GM21515 (cell line): ENCODE measurements around the gene RPS28.
A peak's percentile ranks its signal among the peaks of the same experiment; 100 is the strongest.
"Not testable (repeated sequence)": the region's sequence is repeated elsewhere in the genome, so short reads cannot be mapped to it uniquely, and the experiment has no call there.

ENCODE experiments used
- ATAC-seq: cut with Tn5 transposase; IDR thresholded peaks from one replicate; pipeline ENCODE4 v1.9.1; 2021; ENCODE audit not compliant: unreplicated experiment

RPS28 gene

DNA sequence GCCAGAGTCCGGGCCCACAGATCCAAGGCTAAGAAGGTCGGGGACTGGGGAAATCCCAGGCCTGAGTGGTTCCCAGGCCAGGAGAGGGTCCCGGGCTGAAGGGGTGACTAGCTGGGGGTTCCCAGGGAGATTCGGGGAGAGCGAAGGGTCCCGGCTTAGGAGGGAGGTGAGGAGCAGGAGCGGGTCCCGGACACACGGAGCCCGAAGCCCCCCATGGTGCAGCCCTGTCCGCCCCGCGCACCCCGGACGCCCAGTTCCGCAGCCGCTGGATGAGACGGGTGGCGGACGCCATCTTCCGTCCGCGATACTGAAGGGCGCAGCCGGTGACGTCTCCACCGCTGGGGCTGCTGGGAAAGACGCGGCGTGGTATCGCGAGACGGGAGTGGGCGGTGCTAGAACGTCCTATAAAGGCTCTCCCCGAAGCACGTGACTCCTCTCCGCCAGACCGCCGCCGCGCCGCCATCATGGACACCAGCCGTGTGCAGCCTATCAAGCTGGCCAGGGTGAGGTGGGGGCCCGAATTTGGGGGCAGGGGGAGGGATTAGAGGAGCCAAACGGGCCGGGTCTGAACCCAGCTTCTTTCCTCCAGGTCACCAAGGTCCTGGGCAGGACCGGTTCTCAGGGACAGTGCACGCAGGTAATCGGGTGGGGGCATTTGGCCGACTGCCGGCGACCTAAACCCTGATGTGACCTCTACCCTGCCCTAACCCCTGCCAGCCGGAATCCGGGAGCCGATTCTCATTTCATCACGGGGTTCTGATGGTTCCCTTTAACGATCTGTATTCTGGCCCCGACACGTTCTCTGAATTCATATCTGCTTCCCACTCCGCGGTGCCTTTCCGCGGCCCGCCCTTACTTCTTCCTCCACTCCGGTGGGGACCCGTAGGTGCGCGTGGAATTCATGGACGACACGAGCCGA, at the start of gene RPS28, which contains the start of gene NDUFA7:
RPS28 (plus strand) TSS at position 430 of the 919 bp plus-strand sequence; CDS start at position 465, 35 bp downstream.
NDUFA7 (minus strand) TSS at position 309 of the 919 bp plus-strand sequence; CDS start at position 292, 17 bp downstream.
- ATAC-seq, result peak; percentile 80

DNA sequence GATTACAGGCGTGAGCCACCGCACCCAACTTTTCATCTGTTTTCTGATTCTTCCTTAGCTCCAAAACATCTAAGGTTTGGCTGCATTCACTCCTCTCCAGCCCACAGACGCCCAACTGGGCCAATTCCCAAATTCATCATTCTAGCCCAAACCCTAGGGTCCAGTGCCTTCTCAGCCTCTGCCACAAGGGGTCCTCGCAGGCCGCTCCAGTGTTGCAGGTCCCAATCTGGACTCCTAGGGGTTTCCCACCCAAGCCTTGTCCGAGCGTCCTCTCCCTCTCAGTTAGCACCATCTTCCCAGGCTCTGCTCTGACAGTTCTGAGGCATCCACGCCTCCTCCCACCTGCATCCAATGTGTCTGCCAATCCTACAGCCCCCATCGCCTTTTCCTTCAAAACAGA, 44.8 kb upstream of the RPS28 start:
- not testable (repeated sequence) for ATAC-seq

DNA sequence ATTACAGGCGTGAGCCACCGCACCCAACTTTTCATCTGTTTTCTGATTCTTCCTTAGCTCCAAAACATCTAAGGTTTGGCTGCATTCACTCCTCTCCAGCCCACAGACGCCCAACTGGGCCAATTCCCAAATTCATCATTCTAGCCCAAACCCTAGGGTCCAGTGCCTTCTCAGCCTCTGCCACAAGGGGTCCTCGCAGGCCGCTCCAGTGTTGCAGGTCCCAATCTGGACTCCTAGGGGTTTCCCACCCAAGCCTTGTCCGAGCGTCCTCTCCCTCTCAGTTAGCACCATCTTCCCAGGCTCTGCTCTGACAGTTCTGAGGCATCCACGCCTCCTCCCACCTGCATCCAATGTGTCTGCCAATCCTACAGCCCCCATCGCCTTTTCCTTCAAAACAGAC, 30.0 kb upstream of the RPS28 start:
- ATAC-seq, result not testable (repeated sequence)

GRCh38 chr19:8302357-8302691, 19.0 kb upstream of the RPS28 start:
- no peak for ATAC-seq

GRCh38 chr19:8302734-8303133, 18.6 kb upstream of the RPS28 start:
- no peak for ATAC-seq

DNA sequence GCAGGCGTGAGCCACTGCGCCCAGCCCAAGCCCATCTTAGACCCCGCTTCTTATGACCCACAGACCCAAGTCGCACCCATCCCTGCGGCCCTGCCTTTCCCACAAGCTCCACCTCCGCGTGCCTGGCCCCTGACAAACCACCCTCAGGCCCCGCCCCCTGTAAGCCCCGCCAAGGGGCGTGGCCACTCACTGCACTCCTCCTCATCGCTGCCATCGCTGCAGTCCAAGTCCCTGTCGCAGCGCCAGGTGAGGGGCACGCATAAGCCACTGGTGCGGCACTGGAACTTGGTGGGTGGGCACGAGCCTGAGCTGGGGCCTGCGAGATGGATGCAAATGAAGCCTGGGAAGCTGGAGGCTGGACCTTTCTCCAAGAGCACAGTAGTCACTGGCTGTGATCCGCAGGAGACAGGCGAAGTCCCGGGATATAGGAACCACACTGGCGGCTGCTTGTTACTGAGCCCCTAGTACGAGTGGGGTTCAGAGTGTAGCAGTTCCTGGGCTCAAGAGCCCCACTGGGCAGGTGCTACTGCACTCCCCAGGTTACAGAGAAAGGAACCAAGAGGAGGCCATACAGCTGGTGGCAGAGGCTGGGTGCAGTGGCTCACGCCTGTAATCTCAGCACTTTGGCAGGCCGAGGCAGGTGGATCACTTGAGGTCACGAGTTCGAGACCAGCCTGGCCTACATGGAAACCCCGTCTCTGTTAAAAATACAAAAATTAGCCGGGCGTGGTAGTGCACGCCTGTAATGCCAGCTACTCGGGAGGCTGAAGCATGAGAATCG, 16.3 kb upstream of the RPS28 start:
- ATAC-seq, result no peak

GRCh38 chr19:8305798-8306197, 15.5 kb upstream of the RPS28 start:
- ATAC-seq, result no peak

DNA sequence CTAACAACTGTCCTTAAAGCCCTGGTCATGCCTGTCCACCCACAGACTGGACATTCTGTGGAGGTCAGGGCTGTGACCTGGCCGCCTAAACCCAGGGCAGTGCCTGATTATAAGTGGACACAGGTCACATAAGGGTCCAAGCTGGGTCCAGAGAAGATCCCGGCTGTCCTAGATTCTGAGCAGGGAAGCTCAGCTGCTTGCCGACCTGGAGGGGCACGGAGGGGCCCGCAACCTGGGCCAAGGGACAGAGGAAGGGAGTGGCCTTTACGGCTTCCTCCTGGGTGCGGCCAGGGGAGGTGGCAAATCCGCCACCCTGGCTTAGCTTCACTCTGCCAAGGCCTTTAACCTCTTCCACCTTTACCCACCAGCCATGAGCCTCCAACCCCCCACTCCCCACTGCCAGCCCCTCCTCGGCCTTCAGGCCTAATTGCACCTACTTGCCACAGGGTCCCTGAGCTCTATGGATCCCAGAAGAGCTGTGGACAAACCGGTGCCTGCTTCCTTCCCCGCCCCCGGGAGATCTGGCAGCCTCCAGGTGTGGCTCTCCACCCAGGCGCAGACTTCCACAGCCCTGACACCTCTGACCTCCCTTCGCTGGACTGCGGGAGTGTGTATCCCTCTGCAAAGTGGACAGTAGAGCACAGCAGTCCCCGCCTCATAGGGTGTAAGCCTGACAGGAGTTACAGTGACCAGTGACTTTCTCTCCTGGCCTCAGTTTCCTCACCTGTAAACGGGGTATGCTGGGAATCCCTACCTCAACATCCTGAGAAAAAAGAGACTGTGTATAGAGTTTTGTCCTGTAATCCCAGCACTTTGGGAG, 14.9 kb upstream of the RPS28 start:
- no peak for ATAC-seq

GRCh38 chr19:8307400-8307964, 13.8 kb upstream of the RPS28 start:
- ATAC-seq, result no peak

GRCh38 chr19:8307965-8308866, 13.1 kb upstream of the RPS28 start, which contains the start of gene CD320:
Gene CD320, minus strand, starts transcription at chr19:8308358. Its CDS starts 68 bp downstream, at chr19:8308290.
- peak; percentile 81 for ATAC-seq

DNA sequence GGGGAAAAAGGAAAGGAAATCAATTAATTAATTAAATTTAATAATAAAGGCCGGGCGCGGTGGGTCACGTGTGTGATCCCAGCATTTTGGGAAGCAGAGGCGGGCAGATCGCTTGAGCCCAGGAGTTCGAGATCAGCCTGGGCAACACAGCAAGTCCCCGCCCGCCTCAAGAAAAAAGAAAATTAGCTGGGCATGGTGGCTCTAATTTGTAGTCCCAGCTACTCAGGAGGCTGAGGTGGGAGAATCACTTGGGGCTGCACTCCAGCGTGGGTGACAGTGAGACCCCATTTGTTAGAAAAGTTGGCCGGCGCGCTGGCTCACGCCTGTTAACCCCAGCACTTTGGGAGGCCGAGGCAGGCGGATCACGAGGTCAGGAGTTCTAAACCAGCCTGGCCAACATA, 12.4 kb upstream of the RPS28 start:
- ATAC-seq, result no peak

- no peak for ATAC-seq
Observed at GRCh38 chr19:8310342-8311055, 10.8 kb upstream of the RPS28 start.

DNA sequence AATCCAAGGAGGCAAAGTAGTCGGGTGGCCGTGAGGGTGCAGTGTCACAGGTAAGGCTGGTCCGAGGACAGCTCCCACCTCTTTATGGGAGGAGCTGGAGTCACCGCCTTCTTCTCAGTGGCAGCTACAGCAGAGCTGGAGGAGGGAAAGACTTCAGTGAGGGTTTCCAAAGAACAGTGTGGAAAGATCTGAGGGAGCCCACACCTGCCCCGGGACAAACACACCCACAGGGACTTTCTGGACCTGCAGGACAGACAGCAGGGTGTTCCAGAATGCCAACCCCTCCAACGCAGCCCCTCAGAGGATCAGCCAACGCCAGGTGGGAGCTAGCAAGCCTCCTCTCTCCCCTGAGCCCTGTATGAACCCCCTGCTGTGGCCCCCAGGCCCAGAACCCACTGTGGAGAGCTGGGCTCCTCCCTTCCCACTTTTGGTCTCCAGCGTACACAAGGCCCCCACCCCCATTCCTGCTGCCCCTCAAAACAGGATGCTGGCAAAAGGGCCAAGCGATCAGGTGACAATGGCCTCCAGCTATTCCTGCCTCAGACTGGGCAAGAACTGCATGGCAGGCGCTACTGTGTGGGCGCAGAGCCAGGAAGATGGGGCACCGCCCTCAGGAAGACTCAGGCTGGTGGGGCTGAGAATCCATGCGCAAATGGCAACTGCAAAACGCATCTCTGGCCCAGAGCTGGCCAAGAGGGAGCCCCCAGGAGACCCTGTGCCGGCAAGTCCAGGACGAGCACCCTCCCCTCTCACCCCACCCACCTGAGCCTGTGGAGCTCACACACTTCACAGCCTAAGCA, 9.6 kb upstream of the RPS28 start:
- no peak for ATAC-seq

- not testable (repeated sequence) for ATAC-seq
Observed at GRCh38 chr19:8314981-8315640, 6.2 kb upstream of the RPS28 start.

DNA sequence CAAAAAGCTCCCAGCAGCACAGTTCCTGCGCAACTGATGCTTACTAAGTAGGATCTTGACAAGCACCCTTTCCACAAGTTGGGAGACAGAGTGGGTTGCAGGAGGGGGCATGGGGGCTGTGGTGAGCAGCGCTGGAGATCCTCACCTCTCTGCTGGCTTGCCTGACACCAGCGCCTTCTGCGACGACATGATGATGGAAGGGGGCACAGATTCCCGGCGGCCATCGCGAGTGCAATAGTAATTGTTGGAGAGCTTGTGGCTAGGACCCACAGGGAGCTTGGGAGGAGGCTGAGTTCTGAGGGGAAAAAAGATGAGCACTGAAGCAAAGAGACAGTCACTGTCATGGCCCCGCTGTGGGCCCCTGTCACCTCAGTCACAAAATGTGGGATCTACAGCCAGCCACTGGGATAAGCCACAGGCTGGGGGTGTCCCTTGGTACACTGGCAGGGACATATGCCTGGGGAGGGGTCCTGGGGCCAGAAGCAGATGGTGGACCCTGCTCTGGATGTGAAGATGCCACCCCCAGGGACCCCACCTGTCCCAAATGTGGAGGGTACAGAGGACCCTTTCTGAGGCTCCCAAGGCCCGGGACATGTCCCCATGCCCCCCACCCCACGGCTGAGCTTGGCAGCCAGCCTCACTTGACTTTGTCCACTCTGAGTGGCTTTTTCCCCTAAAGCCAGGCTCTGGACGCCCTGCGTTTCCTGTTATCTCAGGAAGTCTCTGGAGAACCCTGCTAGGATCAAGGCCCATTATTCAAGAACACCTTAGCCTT, 4.8 kb upstream of the RPS28 start:
- no peak for ATAC-seq

DNA sequence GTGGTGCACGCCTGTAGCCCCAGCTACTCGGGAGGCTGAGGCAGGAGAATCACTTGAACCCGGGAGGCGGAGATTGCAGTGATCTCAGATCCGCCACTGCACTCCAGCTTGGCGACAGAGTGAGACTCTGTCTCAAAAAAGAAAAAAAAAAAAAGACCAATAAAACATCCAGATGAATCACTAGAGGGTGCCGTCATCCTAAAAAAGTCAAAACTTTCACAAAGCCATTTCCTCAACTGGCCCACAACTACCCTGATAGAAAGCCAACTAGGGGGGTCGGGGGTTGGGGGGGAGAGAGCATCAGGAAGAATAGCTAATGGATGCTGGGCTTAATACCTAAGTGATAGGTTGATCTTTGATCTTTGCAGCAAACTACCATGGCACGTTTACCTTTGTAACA, 2.5 kb upstream of the RPS28 start:
- not testable (repeated sequence) for ATAC-seq
